Mucosa of rectum (tissue), 2 donors: ENCODE measurements around the gene HLF.

Experiments used
- H3K27ac ChIP-seq, 2 donors: one replicate each; pipeline ENCODE4 v1.7.0; 2013; ENCODE audit warnings: inconsistent platforms in 2 of 2, low read depth in 2 of 2, low read length in 2 of 2
- H3K27me3 ChIP-seq, 2 donors: one replicate each; pipeline ENCODE4 v1.7.0; 2013; ENCODE audit warnings: low read length in 2 of 2; ENCODE audit not compliant: control insufficient read depth in 2 of 2, insufficient read depth in 2 of 2
- H3K36me3 ChIP-seq, 2 donors: one replicate each; pipeline ENCODE4 v1.7.0; 2013; ENCODE audit warnings: low read length in 2 of 2; ENCODE audit not compliant: control insufficient read depth in 2 of 2, insufficient read depth in 2 of 2
- H3K4me1 ChIP-seq, 2 donors: one replicate each; pipeline ENCODE4 v1.7.0; 2013; ENCODE audit warnings: low read length in 2 of 2, mild to moderate bottlenecking in 1 of 2; ENCODE audit not compliant: control insufficient read depth in 2 of 2, insufficient read depth in 2 of 2
- H3K4me3 ChIP-seq, 2 donors: one replicate each; pipeline ENCODE4 v1.7.0; 2013; ENCODE audit warnings: low read length in 2 of 2
- H3K9ac ChIP-seq, 2 donors: one replicate each; pipeline ENCODE4 v1.7.0; 2013; ENCODE audit warnings: low read length in 2 of 2, low read depth in 1 of 2, mild to moderate bottlenecking in 1 of 2
- H3K9me3 ChIP-seq, 2 donors: one replicate each; pipeline ENCODE4 v1.7.0; 2013; ENCODE audit warnings: low read length in 2 of 2; ENCODE audit not compliant: control insufficient read depth in 2 of 2
- donor health status: healthy.
- donor health status: Normal muscosa, but diverticular disease.

Gene HLF

DNA sequence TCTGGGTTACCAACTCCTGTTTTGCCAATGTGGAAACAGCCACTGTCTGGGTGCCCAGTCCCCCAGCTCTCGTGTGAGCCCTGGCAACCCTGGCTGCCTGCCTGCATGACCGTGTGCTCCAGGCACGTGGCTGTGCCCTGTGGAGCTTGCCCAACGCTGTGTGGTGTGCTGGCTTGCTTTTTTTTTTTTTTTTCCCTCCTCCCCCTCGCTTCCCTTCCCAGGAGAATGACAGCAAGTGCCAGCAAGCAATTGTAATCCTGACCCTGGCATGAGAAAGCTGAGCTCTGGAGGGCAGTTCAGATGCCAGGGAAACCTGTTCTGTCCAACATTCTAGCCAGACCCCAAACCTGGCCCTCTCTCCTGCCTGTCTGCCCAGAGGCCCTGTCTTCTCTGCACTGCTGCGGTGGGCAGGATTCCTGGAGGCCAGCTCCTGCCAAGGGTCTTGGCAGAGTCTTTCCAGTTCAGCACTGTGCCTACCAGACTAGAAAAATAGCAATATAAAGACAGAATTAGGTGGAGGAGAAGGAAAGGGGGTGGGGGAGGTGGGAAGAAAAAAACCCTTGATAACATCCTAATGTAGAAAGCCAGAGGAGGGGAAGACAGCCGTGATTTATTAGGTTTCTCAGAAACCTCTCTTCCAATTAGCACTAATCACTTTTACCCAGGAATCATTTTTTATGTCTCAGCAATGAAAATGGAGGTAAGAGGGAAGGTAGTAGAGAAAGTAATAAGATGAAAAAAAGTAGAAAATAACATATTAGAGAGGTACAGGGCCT lies 9.0 kb downstream of the HLF start:
- Histone ChIP-seq H3K4me3 (no peak overlapping the region), H3K27ac (no peak overlapping the region), H3K4me1 (no peaks in the 10 kb centered on the region), H3K9ac (no peak overlapping the region), H3K27me3 (no peaks in the 10 kb centered on the region), H3K36me3 (no peaks in the 10 kb centered on the region), H3K9me3 (no peaks in the 10 kb centered on the region)

DNA sequence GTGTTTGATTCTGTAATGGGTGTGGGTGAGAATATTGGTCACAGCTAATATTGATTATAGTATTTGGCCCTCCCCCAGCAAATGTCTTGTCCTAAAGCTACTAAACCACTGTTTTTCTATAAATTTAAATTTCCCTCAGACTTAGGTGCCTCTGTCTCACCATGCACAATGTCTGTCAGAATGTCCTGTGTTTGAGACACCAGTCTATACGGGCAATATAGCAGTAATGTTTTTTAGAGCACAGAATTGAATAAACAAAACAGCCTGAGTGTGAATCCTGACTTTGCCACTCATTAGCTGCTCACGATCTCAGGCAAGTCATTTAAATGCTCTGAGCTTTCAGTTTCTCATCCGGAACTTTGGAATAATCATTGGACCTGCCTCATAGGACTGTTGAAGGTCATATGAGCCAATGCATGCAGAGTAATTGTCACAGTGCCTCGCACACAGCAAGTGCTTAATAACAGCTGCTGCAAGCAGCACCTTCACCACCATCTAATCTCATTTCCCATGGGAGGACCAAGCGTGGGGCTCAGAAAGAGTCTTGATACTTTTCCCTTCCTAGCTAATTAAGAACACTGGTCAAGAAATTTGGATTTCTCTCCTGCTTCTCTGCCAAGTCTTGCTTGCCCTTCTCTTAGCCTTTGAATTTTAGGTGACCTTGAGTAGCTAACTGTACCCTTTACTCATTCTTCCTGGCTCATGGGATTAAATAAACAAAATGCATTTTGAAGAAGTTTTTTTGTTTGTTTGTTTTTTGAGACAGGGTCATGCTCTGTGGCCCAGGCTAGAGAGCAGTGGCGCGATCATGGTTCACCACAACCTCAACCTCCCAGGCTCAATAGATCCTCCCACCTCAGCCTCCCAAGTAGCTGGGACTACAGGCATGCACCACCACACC lies 9.8 kb downstream of the HLF start:
- no peak overlapping the region for H3K9ac ChIP-seq
- H3K4me1 ChIP-seq, result no peaks in the 10 kb centered on the region
- H3K27me3 ChIP-seq, result no peaks in the 10 kb centered on the region
- H3K4me3 ChIP-seq, result no peak overlapping the region
- H3K36me3 ChIP-seq, result no peaks in the 10 kb centered on the region
- H3K9me3 ChIP-seq, result no peaks in the 10 kb centered on the region
- H3K27ac ChIP-seq, result no peak overlapping the region

GRCh38 chr17:55275894-55276804 lies 11.4 kb downstream of the HLF start:
- Histone ChIP-seq H3K9me3 (no peaks in the 10 kb centered on the region), H3K9ac (no peak overlapping the region), H3K4me3 (no peak overlapping the region), H3K4me1 (no peaks in the 10 kb centered on the region), H3K36me3 (no peaks in the 10 kb centered on the region), H3K27ac (no peak overlapping the region), H3K27me3 (no peaks in the 10 kb centered on the region)

DNA sequence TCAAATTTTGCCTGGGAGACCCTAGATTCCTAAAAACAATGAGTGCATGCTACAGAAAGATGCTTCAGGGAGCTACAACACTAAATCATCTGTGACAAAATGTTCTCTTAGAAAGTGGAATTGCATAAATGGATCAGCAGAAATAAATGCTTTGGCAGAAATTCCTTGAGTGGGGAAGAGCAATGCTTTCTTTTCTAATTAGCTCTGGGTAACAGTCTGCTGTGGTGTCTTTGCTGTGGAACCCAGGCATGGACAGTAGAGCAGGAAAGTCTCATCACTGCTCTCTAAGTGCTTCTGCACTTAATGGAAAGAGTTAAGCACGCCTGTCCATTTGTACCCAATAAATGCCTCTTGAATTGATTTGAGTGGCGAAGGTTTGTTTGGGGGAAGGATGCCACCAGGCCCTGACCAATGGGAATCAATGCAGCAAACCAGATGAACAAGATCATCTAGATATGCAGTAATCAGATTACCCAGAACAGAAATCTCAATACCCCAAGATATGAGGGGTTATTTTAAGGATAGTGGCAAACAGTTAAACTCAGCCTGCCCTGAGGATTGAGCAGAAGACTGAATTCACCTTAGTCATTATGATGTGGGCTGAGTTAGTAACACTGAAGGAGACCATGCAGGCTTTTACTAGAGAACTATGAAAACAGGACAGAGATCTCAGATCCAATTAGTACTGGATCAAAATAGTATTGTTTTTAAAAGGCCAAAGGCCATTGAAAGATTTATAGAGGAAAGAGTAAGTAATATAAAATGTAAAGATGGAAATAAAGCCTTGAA lies 13.6 kb downstream of the HLF start:
- H3K27ac ChIP-seq, result no peak overlapping the region
- H3K27me3 ChIP-seq, result no peaks in the 10 kb centered on the region
- no peak overlapping the region for H3K9ac ChIP-seq
- no peaks in the 10 kb centered on the region for H3K9me3 ChIP-seq
- no peaks in the 10 kb centered on the region for H3K4me1 ChIP-seq
- H3K4me3 ChIP-seq, result no peak overlapping the region
- no peaks in the 10 kb centered on the region for H3K36me3 ChIP-seq

GRCh38 chr17:55279203-55279602 lies 14.4 kb downstream of the HLF start:
- Histone ChIP-seq H3K27me3 (no peaks in the 10 kb centered on the region), H3K36me3 (no peaks in the 10 kb centered on the region), H3K4me1 (peaks cover 0 to 1% of the 10 kb centered on the region in 2 donors), H3K4me3 (no peak overlapping the region), H3K9ac (no peak overlapping the region), H3K27ac (no peak overlapping the region), H3K9me3 (no peaks in the 10 kb centered on the region)

GRCh38 chr17:55279788-55280187 lies 15.0 kb downstream of the HLF start:
- Histone ChIP-seq H3K4me3 (no peak overlapping the region), H3K4me1 (peaks cover 3 to 7% of the 10 kb centered on the region in 2 donors), H3K36me3 (no peaks in the 10 kb centered on the region), H3K9ac (no peak overlapping the region), H3K27me3 (no peaks in the 10 kb centered on the region), H3K27ac (no peak overlapping the region), H3K9me3 (no peaks in the 10 kb centered on the region)

DNA sequence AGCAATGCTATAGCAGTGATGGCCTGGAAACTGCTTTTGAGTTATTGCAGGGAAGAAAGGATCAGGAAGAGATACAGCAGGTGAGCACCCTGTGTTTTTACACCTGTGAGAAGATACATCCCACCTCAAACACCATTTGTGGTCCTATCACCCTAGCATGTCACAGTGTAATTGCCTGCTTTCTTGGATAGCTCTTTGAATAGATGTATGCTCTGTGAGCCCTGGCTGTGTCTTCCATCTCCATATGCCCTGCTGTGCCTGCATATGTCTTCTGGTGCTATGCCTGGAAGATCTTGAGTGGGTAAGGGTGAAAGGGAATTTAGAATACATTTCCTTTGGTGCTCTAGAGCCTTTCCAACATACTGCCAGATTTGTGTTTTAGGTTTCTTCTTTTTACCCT lies 15.5 kb downstream of the HLF start:
- Histone ChIP-seq H3K27me3 (no peaks in the 10 kb centered on the region), H3K9me3 (no peaks in the 10 kb centered on the region), H3K36me3 (no peaks in the 10 kb centered on the region), H3K4me1 (peaks cover 8 to 11% of the 10 kb centered on the region in 2 donors), H3K9ac (no peak overlapping the region), H3K4me3 (no peak overlapping the region), H3K27ac (no peak overlapping the region)

DNA sequence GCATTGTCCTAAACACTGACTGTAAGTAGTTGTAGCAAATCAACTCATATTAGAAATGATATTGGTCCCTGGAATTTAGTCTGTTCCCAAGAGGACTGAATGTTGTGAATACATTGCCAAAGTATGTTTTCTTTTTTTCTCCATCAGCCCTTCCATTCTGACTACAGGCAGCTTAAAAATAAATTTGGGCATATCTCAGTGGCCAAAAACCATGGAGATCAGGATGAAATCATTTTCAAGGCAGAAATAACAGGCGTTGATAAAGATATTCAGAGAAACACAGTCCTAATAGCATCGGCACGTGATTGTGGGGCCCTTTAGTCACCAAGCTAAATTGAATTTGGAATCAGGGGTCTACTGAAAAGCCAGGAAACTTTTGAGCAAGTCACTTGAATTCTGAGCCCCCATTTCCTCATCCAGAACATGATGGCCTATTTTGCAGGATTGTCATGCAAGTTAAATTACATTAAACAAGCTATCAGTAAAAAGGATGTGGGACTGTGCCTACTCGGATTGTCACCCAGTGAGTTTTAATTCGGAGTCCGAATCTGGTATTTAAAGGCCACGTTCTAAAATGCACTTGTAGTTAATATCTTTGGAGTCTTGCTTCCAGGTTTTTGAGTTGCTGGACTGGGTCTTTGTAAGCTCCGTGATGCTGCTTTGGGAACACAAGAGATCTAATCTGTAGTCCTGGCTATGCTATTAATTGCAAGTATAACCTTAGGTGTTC lies 17.1 kb downstream of the HLF start:
- Histone ChIP-seq H3K9ac (no peak overlapping the region), H3K36me3 (no peaks in the 10 kb centered on the region), H3K27me3 (no peaks in the 10 kb centered on the region), H3K4me1 (peaks cover 14 to 15% of the 10 kb centered on the region in 2 donors), H3K9me3 (no peaks in the 10 kb centered on the region), H3K27ac (no peak overlapping the region), H3K4me3 (no peak overlapping the region)

DNA sequence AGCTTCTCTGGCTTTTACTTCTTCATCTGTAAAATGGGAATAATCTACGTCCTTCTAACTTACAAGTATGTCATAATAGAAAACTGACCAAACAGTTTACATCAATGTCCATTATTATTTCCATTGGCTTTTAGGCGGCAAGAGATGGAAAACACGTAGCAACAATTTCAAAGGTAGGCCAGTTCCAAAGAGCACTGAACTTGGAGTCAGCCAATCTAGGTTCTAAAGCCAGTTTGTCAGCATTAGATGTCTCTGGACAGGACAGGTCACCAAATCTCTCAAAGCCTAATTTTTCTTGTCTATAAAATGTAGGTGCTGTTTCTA lies 17.6 kb downstream of the HLF start:
- no peaks in the 10 kb centered on the region for H3K9me3 ChIP-seq
- peaks cover 14 to 18% of the 10 kb centered on the region in 2 donors for H3K4me1 ChIP-seq
- H3K27ac ChIP-seq, result no peak overlapping the region
- no peak overlapping the region for H3K4me3 ChIP-seq
- no peaks in the 10 kb centered on the region for H3K27me3 ChIP-seq
- no peaks in the 10 kb centered on the region for H3K36me3 ChIP-seq
- H3K9ac ChIP-seq, result no peak overlapping the region
